Measurements from ENCODE around the gene FUCA1. TPM values are rescaled to one million over a fixed set of nuclear protein-coding genes. Genes with fewer than 3 reads are reported as not detected.

Gene FUCA1
- total and polyA plus RNA-seq, 10 of the 15 experiments (the other 5 are each of a cell fraction or from before 2014, with no cell fraction given) = 33.3 to 117 (median 52.6) TPM

- Histone ChIP-seq H3K27ac (ENCODE audit: control insufficient read depth, insufficient read depth) (no peak overlapping the region), H3K27me3 (replicated peaks in 1 of 2; ENCODE audit: control insufficient read depth in 2 of 2, insufficient read depth in 2 of 2, low read length in 1 of 2) (no peaks in the 10 kb centered on the region), H3K9ac (ENCODE audit: control insufficient read depth, insufficient read depth, low read length) (no peak overlapping the region), H3K79me2 (ENCODE audit: control insufficient read depth, insufficient read depth, low read length) (no peaks in the 10 kb centered on the region), H3K4me1 (ENCODE audit: control insufficient read depth, insufficient read depth, low read length) (no peaks in the 10 kb centered on the region), H3K4me3 (peak overlapping the region; percentile 61; the same call in 1 of the 2 replicates), H2AFZ (ENCODE audit: control insufficient read depth, low read depth, low read length) (peak overlapping the region; percentile 77), H3K4me2 (ENCODE audit: control insufficient read depth, insufficient read depth) (peak overlapping the region; percentile 80), H3K9me3 (replicated peaks; ENCODE audit: control insufficient read depth, insufficient read depth, low read length) (no peaks in the 10 kb centered on the region; the same call in 2 of the 3 replicates), H4K20me1 (ENCODE audit: control insufficient read depth, insufficient read depth) (no peaks in the 10 kb centered on the region), H3K36me3 (ENCODE audit: control insufficient read depth in 2 of 2, insufficient read depth in 2 of 2, low read length in 1 of 2) (no peaks in the 10 kb centered on the region)
- ChIA-PET RAD21 (ENCODE audit: unreplicated experiment) (interaction anchor here (1.8 kb wide), 1 partner anchor 27 kb away, joined by 14 read pairs; no protein-coding TSS in a partner anchor), POLR2A (interaction anchor here (0.7 to 1.9 kb wide), 3 partner anchors 13 to 72 kb away, joined by 4 to 13 read pairs (median 5); partner anchors contain the start of gene HMGCL), SMC1A (ENCODE audit: uncharacterized antibody, unreplicated experiment) (interaction anchor here (1.2 to 1.6 kb wide), 2 partner anchors 10 to 27 kb away, joined by 3 to 8 read pairs; no protein-coding TSS in a partner anchor), CTCF (interaction anchor here (0.7 to 3.7 kb wide), 3 partner anchors 15 to 79 kb away, joined by 3 to 16 read pairs (median 3); no protein-coding TSS in a partner anchor)
- intact Hi-C loops (cut with micrococcal nuclease; ENCODE audit: unreplicated experiment) (no loop called here), in situ Hi-C loops (cut with MboI) (no loop called here)
- BruUV-seq (replicated peaks) = no TSS peak
- no peak for TF ChIP-seq RBBP5 (conservative IDR thresholded peaks at IDR 0.05)
- no peak for TF ChIP-seq CUX1 (IDR thresholded peaks at IDR 0.05; ENCODE audit: insufficient replicate concordance, low read depth, low read length)
- FAIRE-seq (no peak), DNase-seq (ENCODE audit: low read depth, low spot score) (no peak), ATAC-seq (peak; percentile 19)
- 8% methylated on average over 13 of the region's 13 CpGs for WGBS (ENCODE audit: insufficient coverage, insufficient replicate concordance, low lambda C conversion rate, missing lambda C conversion rate)
These were observed 30.2 kb downstream of the FUCA1 start for GRCh38 chr1:23837908-23838307.
